ENCODE measurements around the gene CDH2.

- TF ChIP-seq POLR2A (IDR thresholded peaks at IDR 0.05) (no peak), CTCF (IDR thresholded peaks at IDR 0.05) (no peak)
These were observed 174.1 kb downstream of the CDH2 start for GRCh38 chr18:28002841-28003240.

All from transverse colon (tissue), 3 donors.